BLaER1 treated with 17β-estradiol and CSF1 and Interleukin-3, amounts not matched to agents 10 nM and 100 nM (cell line): Measurements from ENCODE around the gene UBR4.

Source experiments
- H3K27ac ChIP-seq, 11 experiments: shearing (Covaris generic); formaldehyde crosslinking; 2 replicates each; pipeline ENCODE4 v1.8.1; 2022
- H3K27me3 ChIP-seq, 11 experiments: shearing (Covaris generic); formaldehyde crosslinking; 2 replicates each; pipeline ENCODE4 v1.8.1; 2022
- H3K36me3 ChIP-seq, 11 experiments: shearing (Covaris generic); formaldehyde crosslinking; 2 replicates each; pipeline ENCODE4 v1.8.1; 2022
- H3K4me1 ChIP-seq, 10 experiments: shearing (Covaris generic); formaldehyde crosslinking; 2 replicates each; pipeline ENCODE4 v1.8.1; 2022
- H3K4me2 ChIP-seq, 11 experiments: shearing (Covaris generic); formaldehyde crosslinking; 2 replicates each; pipeline ENCODE4 v1.8.1; 2022
- H3K4me3 ChIP-seq, 10 experiments: shearing (Covaris generic); formaldehyde crosslinking; 2 replicates each; pipeline ENCODE4 v1.8.1; 2022
- H3K9ac ChIP-seq, 11 experiments: shearing (Covaris generic); formaldehyde crosslinking; 2 replicates each; pipeline ENCODE4 v1.8.1; 2022
- H3K9me3 ChIP-seq, 11 experiments: shearing (Covaris generic); formaldehyde crosslinking; replicated peaks in 1 of 11; 2 replicates each; pipeline ENCODE4 v1.8.1; 2022
- H4K20me1 ChIP-seq, 11 experiments: shearing (Covaris generic); formaldehyde crosslinking; 2 replicates each; pipeline ENCODE4 v1.8.1; 2022
- Cebpa-rat ChIP-seq, 11 experiments: shearing (Covaris generic); IDR thresholded peaks; 2 replicates each; pipeline ENCODE4 v1.8.1; 2022

UBR4 gene

DNA sequence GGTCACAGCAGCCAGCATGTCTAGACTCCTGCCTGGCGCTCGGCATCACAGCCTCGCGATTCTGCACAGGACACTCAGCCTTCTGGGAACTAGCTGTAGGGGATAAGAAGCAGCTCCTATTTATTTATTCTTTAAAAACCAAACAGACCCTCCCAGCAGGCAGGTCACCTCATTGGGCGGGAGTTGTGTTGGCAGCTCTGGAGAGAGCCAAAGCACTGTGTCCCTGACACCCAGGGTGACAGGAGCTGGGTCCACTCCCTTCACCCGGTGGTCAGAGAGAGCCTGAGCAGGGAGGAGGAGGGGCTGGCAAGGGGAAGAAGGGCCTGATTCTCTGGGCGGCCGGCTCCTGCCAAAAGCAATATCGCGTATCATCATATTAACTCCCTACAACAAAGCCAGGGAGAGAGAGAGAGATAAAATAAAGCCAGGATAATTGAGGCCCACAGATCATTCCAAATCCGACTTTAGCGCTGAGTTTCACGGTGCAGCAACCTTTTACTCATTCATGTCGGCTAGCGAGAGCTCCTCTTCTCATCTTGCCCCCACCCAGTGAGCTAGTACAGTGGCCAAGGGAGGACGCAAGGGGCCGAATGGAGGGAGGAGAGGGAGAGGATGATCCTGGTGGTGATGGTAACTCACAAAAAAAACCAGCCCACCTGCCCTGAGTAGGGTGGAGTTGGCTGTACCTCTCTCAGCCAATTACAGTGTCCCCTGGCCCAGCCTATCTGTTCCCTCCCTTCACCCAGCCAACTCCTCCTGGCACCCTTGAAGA is 173.8 kb downstream of the UBR4 start:
- Histone ChIP-seq H3K4me2 (peak overlapping the region in 1 of 11 experiments; percentile 51; a peak in 2 of 22 replicates), H4K20me1 (no peaks in the 10 kb centered on the region; a peak in 2 of 22 replicates), H3K4me1 (peaks cover 0 to 15% (median 13%) of the 10 kb centered on the region in 10 experiments; a peak in 13 of 20 replicates), H3K9ac (no peak overlapping the region), H3K4me3 (no peak overlapping the region), H3K36me3 (no peaks in the 10 kb centered on the region), H3K27me3 (no peaks in the 10 kb centered on the region), H3K9me3 (no peaks in the 10 kb centered on the region), H3K27ac (no peak overlapping the region)
- TF ChIP-seq Cebpa-rat (IDR thresholded peaks at IDR 0.05) = no peak

DNA sequence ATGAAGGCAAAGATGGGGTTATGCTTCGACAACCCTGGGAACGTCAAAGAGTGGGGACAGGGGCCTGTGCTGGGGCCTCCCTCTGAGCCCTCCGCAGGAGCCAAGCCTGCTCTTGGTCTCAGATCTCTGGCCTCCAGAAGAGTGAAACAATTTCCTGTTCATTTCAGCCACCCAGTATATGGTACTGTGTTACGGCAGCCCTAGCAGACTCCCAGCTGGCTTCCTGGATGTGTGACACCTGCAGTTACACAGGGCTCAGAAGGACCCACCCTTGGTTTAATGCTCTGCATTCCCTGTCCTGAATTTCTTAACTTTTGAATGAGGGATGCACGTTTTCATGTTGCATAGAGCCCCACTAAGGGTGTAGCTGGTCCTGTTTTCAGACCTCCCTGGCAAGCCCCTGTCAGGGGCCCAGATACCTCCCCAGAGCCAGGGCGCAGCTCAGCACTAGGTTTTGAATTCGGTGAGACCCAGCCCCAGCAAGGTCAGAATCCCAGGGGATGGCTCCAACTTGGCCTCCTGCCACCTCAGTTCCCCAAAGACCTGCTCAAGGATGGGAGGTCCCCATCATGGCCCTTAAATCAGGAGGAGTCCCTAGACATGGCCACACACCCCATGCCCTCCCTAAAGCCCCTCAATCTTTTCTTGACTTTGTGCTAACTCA is 174.6 kb downstream of the UBR4 start:
- Histone ChIP-seq H3K4me2 (peak overlapping the region in 8 of 11 experiments; percentile 9 to 57 (median 44); a peak in 16 of 22 replicates), H3K4me3 (no peak overlapping the region), H3K36me3 (no peaks in the 10 kb centered on the region), H4K20me1 (no peaks in the 10 kb centered on the region; a peak in 2 of 22 replicates), H3K27me3 (no peaks in the 10 kb centered on the region), H3K9me3 (no peaks in the 10 kb centered on the region), H3K27ac (no peak overlapping the region; a peak in 1 of 22 replicates), H3K9ac (peak overlapping the region in 2 of 11 experiments; percentile 24 to 29; a peak in 1 of 22 replicates), H3K4me1 (peaks cover 0 to 15% (median 13%) of the 10 kb centered on the region in 10 experiments; a peak in 13 of 20 replicates)
- no peak for TF ChIP-seq Cebpa-rat (IDR thresholded peaks at IDR 0.05)

GRCh38 chr1:19034721-19035120 is 175.3 kb downstream of the UBR4 start:
- no peak overlapping the region; a peak in 1 of 22 replicates for H3K27ac ChIP-seq

DNA sequence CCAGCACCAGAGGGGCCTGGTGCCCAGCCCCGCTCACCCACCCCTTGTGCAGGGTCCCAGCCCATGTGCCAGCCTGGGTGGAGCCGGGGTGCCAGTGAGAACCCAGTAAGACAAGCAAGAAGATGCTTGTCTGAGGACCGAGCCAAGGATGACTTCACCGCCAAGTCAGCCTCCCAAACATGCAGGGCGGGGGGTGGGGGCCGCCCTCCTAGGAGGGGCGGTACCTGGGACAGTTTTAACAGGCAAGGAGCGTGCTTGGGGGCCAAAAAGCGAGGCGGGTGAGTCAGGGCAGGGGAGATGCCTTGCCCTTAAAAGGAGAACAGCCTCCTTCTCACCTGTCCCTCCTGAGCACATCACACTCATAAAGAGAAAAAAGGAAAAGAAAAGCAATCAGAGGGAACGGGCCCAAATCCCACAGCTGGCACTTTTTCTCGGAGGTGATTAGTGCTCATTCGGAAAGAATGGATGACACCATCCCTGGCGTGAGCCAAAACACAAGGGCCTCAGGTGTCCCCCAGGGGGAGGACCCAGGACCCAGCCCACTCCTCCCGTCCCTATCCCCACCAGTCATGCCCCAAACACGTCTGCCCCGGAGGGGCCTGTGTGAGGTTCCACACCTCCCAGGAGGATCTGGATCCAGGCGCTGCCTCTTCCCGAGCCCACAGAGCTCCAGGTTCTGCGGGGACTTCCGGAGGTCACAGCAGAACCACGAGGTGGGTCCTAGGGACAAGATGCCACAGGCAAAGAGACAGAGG is 176.0 kb downstream of the UBR4 start:
- H3K4me3 ChIP-seq = no peak overlapping the region
- H3K9ac ChIP-seq = 0 out of 22 replicates have a peak overlapping the region, but pooled peaks of 1 of the 11 experiments have one; percentile 24
- no peaks in the 10 kb centered on the region for H3K36me3 ChIP-seq
- 0 out of 22 replicates have a peak overlapping the region, but pooled peaks of 1 of the 11 experiments have one; percentile 57 for H3K4me2 ChIP-seq
- H3K4me1 ChIP-seq = peaks cover 0 to 21% (median 19%) of the 10 kb centered on the region in 10 experiments; a peak in 15 of 20 replicates
- H3K9me3 ChIP-seq = no peaks in the 10 kb centered on the region
- no peaks in the 10 kb centered on the region; a peak in 1 of 22 replicates for H4K20me1 ChIP-seq
- TF ChIP-seq Cebpa-rat (IDR thresholded peaks at IDR 0.05) = no peak
- H3K27me3 ChIP-seq = no peaks in the 10 kb centered on the region
- H3K27ac ChIP-seq = no peak overlapping the region

More at GRCh38 chr1:19034721-19035120, 175.3 kb downstream of the UBR4 start:
- Histone ChIP-seq H3K9ac (peak overlapping the region in 2 of 11 experiments; percentile 24 to 29; a peak in 1 of 22 replicates), H3K27me3 (no peaks in the 10 kb centered on the region), H3K4me2 (peak overlapping the region in 7 of 11 experiments; percentile 18 to 57 (median 45); a peak in 12 of 22 replicates), H3K9me3 (no peaks in the 10 kb centered on the region), H3K36me3 (no peaks in the 10 kb centered on the region), H3K4me1 (peaks cover 0 to 15% (median 14%) of the 10 kb centered on the region in 10 experiments; a peak in 15 of 20 replicates), H4K20me1 (no peaks in the 10 kb centered on the region; a peak in 1 of 22 replicates), H3K4me3 (no peak overlapping the region)
- no peak for TF ChIP-seq Cebpa-rat (IDR thresholded peaks at IDR 0.05)

- Histone ChIP-seq H3K9me3 (no peaks in the 10 kb centered on the region), H3K36me3 (no peaks in the 10 kb centered on the region), H3K27ac (no peak overlapping the region), H3K27me3 (no peaks in the 10 kb centered on the region), H3K9ac (no peak overlapping the region), H4K20me1 (no peaks in the 10 kb centered on the region; a peak in 1 of 22 replicates), H3K4me2 (no peak overlapping the region), H3K4me1 (peaks cover 0 to 23% (median 20%) of the 10 kb centered on the region in 10 experiments; a peak in 15 of 20 replicates), H3K4me3 (no peak overlapping the region)
- no peak for TF ChIP-seq Cebpa-rat (IDR thresholded peaks at IDR 0.05)
Measured at GRCh38 chr1:19033515-19033839, 176.6 kb downstream of the UBR4 start.

GRCh38 chr1:19032701-19033514 is 177.2 kb downstream of the UBR4 start:
- H3K27me3 ChIP-seq = no peaks in the 10 kb centered on the region
- no peaks in the 10 kb centered on the region for H3K36me3 ChIP-seq
- no peaks in the 10 kb centered on the region for H4K20me1 ChIP-seq
- H3K4me2 ChIP-seq = no peak overlapping the region
- no peaks in the 10 kb centered on the region for H3K9me3 ChIP-seq
- H3K4me1 ChIP-seq = peaks cover 0 to 27% (median 20%) of the 10 kb centered on the region in 10 experiments; a peak in 15 of 20 replicates
- TF ChIP-seq Cebpa-rat (IDR thresholded peaks at IDR 0.05) = no peak
- no peak overlapping the region for H3K27ac ChIP-seq
- no peak overlapping the region for H3K4me3 ChIP-seq
- H3K9ac ChIP-seq = no peak overlapping the region

GRCh38 chr1:19032413-19032695 is 177.7 kb downstream of the UBR4 start:
- no peaks in the 10 kb centered on the region for H3K9me3 ChIP-seq
- no peak overlapping the region for H3K9ac ChIP-seq
- no peak overlapping the region for H3K4me2 ChIP-seq
- H3K27ac ChIP-seq = no peak overlapping the region
- H3K36me3 ChIP-seq = no peaks in the 10 kb centered on the region
- H3K4me3 ChIP-seq = no peak overlapping the region
- H4K20me1 ChIP-seq = no peaks in the 10 kb centered on the region
- no peak for TF ChIP-seq Cebpa-rat (IDR thresholded peaks at IDR 0.05)
- no peaks in the 10 kb centered on the region for H3K27me3 ChIP-seq
- peaks cover 0 to 30% (median 21%) of the 10 kb centered on the region in 10 experiments; a peak in 15 of 20 replicates for H3K4me1 ChIP-seq
